Measurements from ENCODE around the gene COBL. TPM values are rescaled to one million over a fixed set of nuclear protein-coding genes. Genes with fewer than 3 reads are reported as not detected.

Gene COBL
- total RNA-seq, 2 donors from 2014 or later: 1.4 to 1.6 TPM

- no peak overlapping the region for H3K4me3 ChIP-seq
- no peaks in the 10 kb centered on the region for H3K27me3 ChIP-seq (replicated peaks; ENCODE audit: insufficient read depth)
- no peak for TF ChIP-seq CTCF (IDR thresholded peaks at IDR 0.05)
- no peaks in the 10 kb centered on the region for H3K36me3 ChIP-seq
- no peaks in the 10 kb centered on the region for H3K9me3 ChIP-seq
- H3K4me1 ChIP-seq (ENCODE audit: control insufficient read depth in 1 of 2, low read depth in 2 of 2): no peaks in the 10 kb centered on the region
- ATAC-seq (ENCODE audit: insufficient number of reproducible peaks, low FRiP score, low read depth): no peak
- H3K27ac ChIP-seq: no peak overlapping the region
- DNase-seq (ENCODE audit: low spot score): no peak
These were observed 8.3 kb downstream of the COBL start for GRCh38 chr7:51308265-51308664.

- ATAC-seq (ENCODE audit: insufficient number of reproducible peaks, low FRiP score, low read depth) (no peak), DNase-seq (ENCODE audit: low spot score) (no peak)
- no peak overlapping the region for H3K4me3 ChIP-seq
- no peak for TF ChIP-seq CTCF (IDR thresholded peaks at IDR 0.05)
- H3K9me3 ChIP-seq: no peaks in the 10 kb centered on the region
- H3K27me3 ChIP-seq (replicated peaks; ENCODE audit: insufficient read depth): no peaks in the 10 kb centered on the region
- H3K27ac ChIP-seq: no peak overlapping the region
- H3K36me3 ChIP-seq: no peaks in the 10 kb centered on the region
- no peaks in the 10 kb centered on the region for H3K4me1 ChIP-seq (ENCODE audit: control insufficient read depth in 1 of 2, low read depth in 2 of 2)
These were observed 8.9 kb downstream of the COBL start for GRCh38 chr7:51307651-51308210.

GRCh38 chr7:51306761-51307160 is 9.8 kb downstream of the COBL start:
- Histone ChIP-seq H3K36me3 (no peaks in the 10 kb centered on the region), H3K27me3 (replicated peaks; ENCODE audit: insufficient read depth) (no peaks in the 10 kb centered on the region), H3K4me3 (no peak overlapping the region), H3K9me3 (no peaks in the 10 kb centered on the region), H3K4me1 (ENCODE audit: control insufficient read depth in 1 of 2, low read depth in 2 of 2) (no peaks in the 10 kb centered on the region), H3K27ac (no peak overlapping the region)
- TF ChIP-seq CTCF (IDR thresholded peaks at IDR 0.05): no peak
- DNase-seq (ENCODE audit: low spot score): no peak
- ATAC-seq (ENCODE audit: insufficient number of reproducible peaks, low FRiP score, low read depth): no peak

- no peak for TF ChIP-seq CTCF (IDR thresholded peaks at IDR 0.05)
- ATAC-seq (ENCODE audit: insufficient number of reproducible peaks, low FRiP score, low read depth) (no peak), DNase-seq (ENCODE audit: low spot score) (no peak)
- no peak overlapping the region for H3K27ac ChIP-seq
- H3K36me3 ChIP-seq: no peaks in the 10 kb centered on the region
- H3K9me3 ChIP-seq: no peaks in the 10 kb centered on the region
- no peaks in the 10 kb centered on the region for H3K27me3 ChIP-seq (replicated peaks; ENCODE audit: insufficient read depth)
- no peak overlapping the region for H3K4me3 ChIP-seq
- H3K4me1 ChIP-seq (ENCODE audit: control insufficient read depth in 1 of 2, low read depth in 2 of 2): no peaks in the 10 kb centered on the region
These were observed 11.9 kb downstream of the COBL start for GRCh38 chr7:51304729-51305128.

GRCh38 chr7:51303142-51303525 is 13.5 kb downstream of the COBL start:
- no peak overlapping the region for H3K27ac ChIP-seq

More at GRCh38 chr7:51303142-51303525, 13.5 kb downstream of the COBL start:
- Histone ChIP-seq H3K36me3 (no peaks in the 10 kb centered on the region), H3K27me3 (replicated peaks; ENCODE audit: insufficient read depth) (no peaks in the 10 kb centered on the region), H3K9me3 (no peaks in the 10 kb centered on the region), H3K4me3 (no peak overlapping the region), H3K4me1 (ENCODE audit: control insufficient read depth in 1 of 2, low read depth in 2 of 2) (no peaks in the 10 kb centered on the region)
- ATAC-seq (ENCODE audit: insufficient number of reproducible peaks, low FRiP score, low read depth) (no peak), DNase-seq (ENCODE audit: low spot score) (no peak)
- no peak for TF ChIP-seq CTCF (IDR thresholded peaks at IDR 0.05)

Measured in thoracic aorta (tissue), 2 donors.